HG03066 (cell line): ENCODE data around the gene PSMC3IP.
A peak's percentile ranks its signal among the peaks of the same experiment; 100 is the strongest.
"Not testable (repeated sequence)": the region's sequence is repeated elsewhere in the genome, so short reads cannot be mapped to it uniquely, and the experiment has no call there.

Source experiments
- ATAC-seq: cut with Tn5 transposase; IDR thresholded peaks from one replicate; pipeline ENCODE4 v1.9.1; 2021; ENCODE audit warnings: low read depth; ENCODE audit not compliant: unreplicated experiment

The PSMC3IP gene

GRCh38 chr17:42577532-42578281 is at the start of gene PSMC3IP:
Gene PSMC3IP, minus strand, starts transcription at chr17:42577729. Its CDS starts 43 bp downstream, at chr17:42577686.
- ATAC-seq = peak; percentile 61

- no peak for ATAC-seq
Observed at GRCh38 chr17:42623732-42624596, 46.4 kb upstream of the PSMC3IP start.

GRCh38 chr17:42623271-42623670 is 45.7 kb upstream of the PSMC3IP start:
- ATAC-seq = no peak

GRCh38 chr17:42621987-42622386 is 44.5 kb upstream of the PSMC3IP start:
- not testable (repeated sequence) for ATAC-seq

GRCh38 chr17:42618442-42619150 is 41.1 kb upstream of the PSMC3IP start:
- ATAC-seq = peak; percentile 85

GRCh38 chr17:42617956-42618431 is 40.5 kb upstream of the PSMC3IP start:
- ATAC-seq = no peak

- ATAC-seq = no peak
Observed at GRCh38 chr17:42613699-42614295, 36.3 kb upstream of the PSMC3IP start.

- ATAC-seq = no peak
Observed at GRCh38 chr17:42612013-42612412, 34.5 kb upstream of the PSMC3IP start.

GRCh38 chr17:42609814-42610801 is 32.6 kb upstream of the PSMC3IP start:
- not testable (repeated sequence) for ATAC-seq

GRCh38 chr17:42609182-42609813 is 31.8 kb upstream of the PSMC3IP start, which contains the start of the genes RETREG3 and TUBG1:
Gene RETREG3, minus strand, starts transcription at chr17:42609374. Its CDS starts 50 bp downstream, at chr17:42609324.
Gene TUBG1, plus strand, starts transcription at chr17:42609683. Its CDS starts 55 bp downstream, at chr17:42609738.
- peak; percentile 78 for ATAC-seq

GRCh38 chr17:42608305-42609181 is 31.0 kb upstream of the PSMC3IP start:
- ATAC-seq = peak; percentile 27

- ATAC-seq = no peak
Observed at GRCh38 chr17:42607769-42608168, 30.2 kb upstream of the PSMC3IP start.

GRCh38 chr17:42603318-42603717 is 25.8 kb upstream of the PSMC3IP start:
- no peak for ATAC-seq

GRCh38 chr17:42598905-42599304 is 21.4 kb upstream of the PSMC3IP start:
- no peak for ATAC-seq

- no peak for ATAC-seq
Observed at GRCh38 chr17:42596386-42596785, 18.9 kb upstream of the PSMC3IP start.

- no peak for ATAC-seq
Observed at GRCh38 chr17:42591411-42591810, 13.9 kb upstream of the PSMC3IP start.

- ATAC-seq = no peak
Observed at GRCh38 chr17:42590886-42591285, 13.4 kb upstream of the PSMC3IP start.
